NCI-H82 treated with DMSO at 0.1 percent for 48 hours (cell line): ENCODE data around the gene TCF15.
"Not testable (repeated sequence)": the region's sequence is repeated elsewhere in the genome, so short reads cannot be mapped to it uniquely, and the experiment has no call there.

Experiments used
- DNase-seq: peaks from one replicate; lab custom pipeline; 2025; ENCODE audit not compliant: unreplicated experiment; lab: John Stamatoyannopoulos, UW

TCF15 gene

DNA sequence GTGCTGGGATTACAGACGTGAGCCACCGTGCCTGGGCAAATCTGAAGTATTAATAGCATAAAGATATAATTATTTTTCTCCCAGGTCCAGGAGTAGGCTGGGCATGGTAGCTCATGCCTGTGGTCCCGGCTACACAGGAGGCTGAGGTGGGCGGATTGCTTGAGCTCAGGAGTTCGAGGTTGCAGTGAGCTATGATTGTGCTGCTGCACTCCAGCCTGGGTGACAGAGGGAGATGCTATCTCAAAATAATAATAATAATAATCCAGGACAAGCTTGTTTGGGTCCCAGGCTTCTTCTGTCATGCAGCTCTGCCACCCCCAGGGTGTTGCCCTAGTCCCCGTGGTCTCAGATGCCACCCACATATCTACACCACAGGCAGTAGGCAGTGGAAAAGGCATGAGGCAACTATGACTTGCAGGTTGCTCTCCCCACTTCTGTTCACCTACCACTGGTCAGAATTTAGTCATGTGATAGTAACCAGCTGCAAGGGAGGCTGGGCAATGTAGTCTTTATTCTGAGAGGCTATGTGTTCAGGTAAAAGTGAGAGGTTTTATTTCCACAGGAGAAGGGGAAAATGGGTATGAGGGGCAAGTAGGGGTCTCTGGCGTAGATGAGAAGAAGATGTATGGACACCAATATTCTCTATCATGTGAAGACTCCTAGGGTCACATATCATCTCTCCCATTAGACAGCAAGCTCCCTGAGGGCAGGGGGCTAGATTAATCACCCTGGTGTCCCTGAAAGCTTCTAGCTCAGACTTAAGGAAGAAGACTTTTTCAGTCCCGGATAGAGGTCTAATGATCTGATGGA lies 25.7 kb downstream of the TCF15 start:
- DNase-seq = peak; percentile 13

DNA sequence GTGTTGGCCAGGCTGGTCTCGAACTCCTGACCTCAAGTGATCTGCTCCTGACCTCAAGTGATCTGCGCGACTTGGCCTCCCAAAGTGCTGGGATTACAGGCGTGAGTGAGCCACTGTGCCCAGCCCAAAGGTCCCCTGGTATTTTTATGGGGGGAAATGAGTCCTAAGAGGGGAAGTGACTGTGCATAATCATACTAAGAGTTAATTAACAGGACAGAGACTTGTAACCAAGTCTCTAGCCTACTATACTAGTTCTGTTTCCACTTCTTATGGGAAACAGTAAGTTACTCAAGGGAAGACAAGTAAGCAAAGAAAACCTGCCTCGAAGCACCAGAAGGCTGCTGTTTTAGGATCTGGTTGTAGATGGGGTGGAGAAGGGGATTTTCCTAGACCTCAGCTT lies 27.9 kb downstream of the TCF15 start:
- no peak for DNase-seq

GRCh38 chr20:578940-579690 lies 31.0 kb downstream of the TCF15 start:
- DNase-seq = not testable (repeated sequence)

DNA sequence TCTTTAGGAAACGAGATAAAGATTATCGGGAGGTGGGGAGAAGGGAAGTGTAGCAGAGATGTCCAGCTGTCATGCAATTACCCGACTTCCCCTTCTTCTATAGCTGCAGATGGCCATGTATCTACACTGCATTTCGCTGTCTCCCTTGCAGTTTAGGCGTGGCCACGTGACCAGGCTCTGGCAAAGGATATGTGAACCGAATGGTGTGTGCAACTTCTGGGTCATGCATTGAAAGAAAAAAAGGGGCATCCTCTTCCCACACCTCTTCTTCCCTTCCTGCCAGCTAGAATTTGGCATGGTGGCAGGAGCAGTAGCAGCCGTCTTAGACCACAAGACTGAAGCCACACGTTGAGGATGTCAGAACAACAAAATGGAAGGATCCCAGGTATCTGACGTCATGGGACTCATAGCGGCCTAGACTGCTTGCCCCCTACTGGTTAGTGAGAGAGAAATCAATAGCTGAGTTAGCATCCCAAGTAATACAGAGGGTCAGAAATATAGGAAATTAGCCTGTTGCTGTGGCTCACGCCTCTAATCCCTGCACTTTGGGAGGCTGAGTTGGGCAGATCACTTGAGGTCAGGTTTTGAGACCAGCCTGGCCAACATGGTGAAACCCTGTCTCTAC lies 32.8 kb downstream of the TCF15 start:
- DNase-seq = peak; percentile 97

GRCh38 chr20:576156-576555 lies 34.0 kb downstream of the TCF15 start:
- DNase-seq = no peak

GRCh38 chr20:575230-575629 lies 34.9 kb downstream of the TCF15 start:
- DNase-seq = no peak

- peak; percentile 71 for DNase-seq
Observed at GRCh38 chr20:574297-574942, 35.7 kb downstream of the TCF15 start.

- DNase-seq = no peak
Observed at GRCh38 chr20:573414-574296, 36.5 kb downstream of the TCF15 start.

DNA sequence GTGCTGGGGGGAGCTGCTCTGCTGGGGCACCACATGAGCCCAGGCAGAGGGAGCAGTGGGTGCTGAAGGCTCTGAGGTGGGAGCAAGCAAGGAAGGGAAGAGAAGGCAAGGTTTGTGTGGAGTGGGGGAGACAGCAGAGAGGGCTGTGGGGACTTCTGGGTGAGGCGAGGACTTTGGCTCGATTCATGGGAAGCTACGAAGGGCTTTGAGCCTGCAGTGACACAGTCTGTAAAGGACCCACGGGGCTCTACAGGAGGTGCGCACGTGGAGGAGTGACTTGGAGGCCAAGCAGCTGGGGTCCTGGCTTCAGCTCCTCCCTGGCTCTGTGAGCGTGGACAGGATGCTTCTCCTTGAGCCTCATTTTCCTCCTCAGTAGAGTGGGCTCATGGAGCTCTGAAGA lies 37.4 kb downstream of the TCF15 start:
- no peak for DNase-seq

GRCh38 chr20:571754-572441 lies 38.2 kb downstream of the TCF15 start:
- DNase-seq = peak; percentile 29

DNA sequence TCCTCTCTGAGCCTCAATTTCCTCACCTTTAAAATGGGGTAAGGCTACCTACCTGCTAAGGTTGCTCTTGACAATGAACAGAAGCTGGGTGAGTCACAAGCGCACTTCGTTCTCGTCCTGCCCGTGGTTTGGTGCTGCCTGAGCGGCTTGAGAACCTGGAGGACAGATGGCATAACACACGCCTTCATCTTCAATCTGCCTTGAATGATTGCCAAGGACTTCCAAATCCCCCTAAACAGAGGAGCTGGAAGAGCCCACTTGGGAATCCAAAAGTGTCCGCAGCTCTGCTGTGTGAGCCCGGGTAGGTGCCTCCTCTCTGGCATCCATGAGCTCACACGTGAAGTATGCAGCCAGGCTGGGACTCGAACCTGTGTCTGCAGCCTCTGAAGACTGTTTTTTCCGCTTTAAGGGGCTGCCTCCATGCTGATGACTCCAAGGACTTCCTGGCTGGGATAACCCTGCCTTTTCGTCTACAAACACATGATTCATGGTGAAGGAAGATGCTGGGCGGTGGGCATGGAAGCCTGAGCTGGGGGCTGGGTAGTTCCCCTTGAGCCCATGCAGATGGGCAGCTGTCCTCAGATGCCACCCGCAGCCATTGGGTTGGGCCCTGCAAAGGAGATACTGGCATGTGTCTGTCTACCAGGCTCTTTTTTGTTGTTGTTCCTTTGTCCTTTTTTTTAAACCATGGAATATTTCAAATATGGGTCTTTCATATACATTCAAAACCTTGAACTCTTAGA lies 41.3 kb downstream of the TCF15 start:
- DNase-seq = peak; percentile 78

GRCh38 chr20:568097-568652 lies 41.9 kb downstream of the TCF15 start:
- no peak for DNase-seq

DNA sequence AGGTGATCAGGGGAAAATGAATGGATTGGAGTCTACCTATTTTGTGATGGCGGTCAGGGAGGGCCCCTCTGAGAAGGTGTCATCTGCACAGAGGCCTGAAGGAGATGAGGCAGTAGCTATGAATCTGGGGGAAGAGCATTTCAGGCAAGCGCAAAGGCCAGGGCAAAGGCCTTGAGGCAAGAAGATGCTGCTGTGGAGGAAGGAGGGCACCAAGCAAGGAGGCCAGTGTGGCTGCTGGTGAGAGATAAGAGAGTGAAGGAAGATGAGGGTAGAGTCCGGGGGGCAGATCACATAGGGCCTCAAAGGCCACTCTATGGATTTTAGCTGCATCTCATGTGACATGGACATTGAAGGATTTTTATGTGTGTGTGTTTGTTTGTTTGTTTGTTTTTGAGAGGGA lies 45.9 kb downstream of the TCF15 start:
- DNase-seq = no peak

DNA sequence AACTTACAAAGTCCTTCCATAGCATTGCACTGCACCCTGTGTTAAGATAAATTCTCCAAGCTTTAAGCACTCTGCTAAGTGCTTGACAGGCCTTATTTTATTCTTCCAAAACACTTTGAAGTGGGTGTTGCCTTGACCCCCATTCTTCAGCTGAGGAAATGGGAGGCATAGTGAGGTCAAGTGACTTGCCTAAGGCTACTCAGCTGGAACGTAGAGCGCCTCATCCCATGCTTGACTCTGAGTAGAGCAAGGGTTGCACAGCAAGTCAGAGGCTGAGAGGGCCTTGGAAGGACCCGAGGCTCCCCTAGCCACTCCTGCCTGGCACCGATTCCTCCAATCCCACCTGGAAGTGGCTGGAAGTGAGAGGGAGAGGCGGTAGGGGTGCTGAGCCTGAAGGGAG lies 46.9 kb downstream of the TCF15 start:
- no peak for DNase-seq

DNA sequence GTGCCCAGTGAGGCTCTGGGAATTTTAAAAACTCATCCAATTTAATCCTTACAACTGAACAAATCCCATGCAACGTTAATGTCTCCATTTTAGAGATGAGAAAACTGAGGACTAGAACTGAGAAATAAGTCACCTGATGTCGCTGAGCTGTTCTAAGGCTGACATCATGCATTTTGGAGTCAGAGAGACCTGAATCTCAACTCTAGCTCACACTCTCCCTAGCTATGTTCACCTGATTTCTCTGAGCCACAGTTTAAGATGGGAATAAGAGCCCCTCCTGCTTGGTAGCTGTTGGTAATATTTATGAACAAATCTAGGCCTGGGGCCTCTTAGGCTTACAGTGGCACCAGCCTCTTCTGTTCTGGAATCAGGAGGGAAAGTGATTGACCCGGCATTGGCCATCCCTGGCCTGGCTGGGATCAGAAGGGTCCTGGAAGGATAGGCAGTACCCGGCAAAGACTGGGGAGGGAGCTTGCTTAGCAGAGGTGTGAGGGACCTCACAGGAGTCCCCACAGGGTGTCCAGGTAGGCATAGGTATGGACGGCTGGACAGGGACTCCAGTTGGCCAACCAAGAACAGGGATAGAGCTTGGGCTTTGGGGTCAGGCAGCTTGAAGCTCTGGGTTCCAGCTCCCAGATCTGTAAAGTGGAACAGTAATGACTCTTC lies 47.7 kb downstream of the TCF15 start:
- no peak for DNase-seq

GRCh38 chr20:561437-562231 lies 48.5 kb downstream of the TCF15 start:
- DNase-seq = peak; percentile 61

DNA sequence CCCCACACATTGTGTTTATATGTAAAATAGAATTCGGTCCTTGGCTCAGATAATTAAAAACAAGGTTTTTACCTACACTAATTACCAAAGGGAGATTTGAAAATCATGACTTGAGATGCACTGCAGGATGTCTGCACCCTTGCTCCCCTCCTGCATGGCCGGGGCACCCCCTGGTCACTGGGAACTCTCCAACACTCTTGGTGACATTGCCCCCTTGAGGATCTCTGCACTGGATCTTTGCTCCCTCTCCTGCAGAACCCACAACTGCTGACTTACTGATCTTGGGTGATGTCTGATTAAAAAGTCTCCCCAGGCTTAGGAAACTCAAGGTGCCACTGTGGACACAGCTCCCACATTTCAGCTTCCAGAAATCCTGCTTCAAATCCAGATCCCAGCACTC lies 49.4 kb downstream of the TCF15 start:
- DNase-seq = no peak

GRCh38 chr20:558117-558516 lies 52.0 kb downstream of the TCF15 start:
- DNase-seq = no peak
